ENCODE results near the gene PREP. TPM values are rescaled to one million over a fixed set of nuclear protein-coding genes. Genes with fewer than 3 reads are reported as not detected.

Gene PREP
- total and polyA plus RNA-seq, 2 experiments from 2014 or later = 27.2 to 30.3 TPM

GRCh38 chr6:105263685-105264610 lies 138.9 kb downstream of the PREP start:
- no peaks in the 10 kb centered on the region for H3K79me2 ChIP-seq
- no peak overlapping the region for H3K27ac ChIP-seq
- DNase-seq (ENCODE audit: low spot score) = no peak
- H3K4me1 ChIP-seq (ENCODE audit: insufficient read depth) = no peaks in the 10 kb centered on the region
- H3K36me3 ChIP-seq (replicated peaks; ENCODE audit: insufficient read depth, low read depth) = no peaks in the 10 kb centered on the region
- no peak overlapping the region for H2AFZ ChIP-seq
- H3K4me3 ChIP-seq = no peak overlapping the region
- 87% methylated on average over 6 of the region's 6 CpGs for WGBS (ENCODE audit: low lambda C conversion rate, missing lambda C conversion rate)
- H3K9me2 ChIP-seq (replicated peaks; ENCODE audit: insufficient read depth) = no peaks in the 10 kb centered on the region
- H3K9me3 ChIP-seq (ENCODE audit: low read depth) = no peaks in the 10 kb centered on the region
- H4K20me1 ChIP-seq (ENCODE audit: insufficient read depth, poor library complexity, severe bottlenecking) = no peaks in the 10 kb centered on the region
- no peaks in the 10 kb centered on the region for H3K27me3 ChIP-seq
- TF ChIP-seq CTCF (IDR thresholded peaks at IDR 0.05; ENCODE audit: poor library complexity) = no peak
- TF ChIP-seq EZH2phosphoT487 (IDR thresholded peaks at IDR 0.05; ENCODE audit: low read depth, severe bottlenecking, unreplicated experiment) = no peak
- no peak for TF ChIP-seq EZH2 (IDR thresholded peaks at IDR 0.05; ENCODE audit: borderline replicate concordance)
- no peak overlapping the region for H3K4me2 ChIP-seq

GRCh38 chr6:105259913-105260889 lies 142.7 kb downstream of the PREP start:
- Histone ChIP-seq H4K20me1 (ENCODE audit: insufficient read depth, poor library complexity, severe bottlenecking) (no peaks in the 10 kb centered on the region), H3K27me3 (no peaks in the 10 kb centered on the region), H3K27ac (no peak overlapping the region), H3K4me1 (ENCODE audit: insufficient read depth) (no peaks in the 10 kb centered on the region), H3K9me2 (replicated peaks; ENCODE audit: insufficient read depth) (no peaks in the 10 kb centered on the region), H3K4me3 (no peak overlapping the region), H3K79me2 (no peaks in the 10 kb centered on the region), H3K9me3 (ENCODE audit: low read depth) (no peaks in the 10 kb centered on the region), H2AFZ (no peak overlapping the region), H3K4me2 (no peak overlapping the region), H3K36me3 (replicated peaks; ENCODE audit: insufficient read depth, low read depth) (no peaks in the 10 kb centered on the region)
- TF ChIP-seq CTCF (IDR thresholded peaks at IDR 0.05; ENCODE audit: poor library complexity) (no peak), EZH2phosphoT487 (IDR thresholded peaks at IDR 0.05; ENCODE audit: low read depth, severe bottlenecking, unreplicated experiment) (no peak), EZH2 (IDR thresholded peaks at IDR 0.05; ENCODE audit: borderline replicate concordance) (no peak)
- peak; percentile 24 for DNase-seq (ENCODE audit: low spot score)
- 68% methylated on average over 13 of the region's 13 CpGs for WGBS (ENCODE audit: low lambda C conversion rate, missing lambda C conversion rate)

- Histone ChIP-seq H3K9me3 (ENCODE audit: low read depth) (no peaks in the 10 kb centered on the region), H4K20me1 (ENCODE audit: insufficient read depth, poor library complexity, severe bottlenecking) (no peaks in the 10 kb centered on the region), H3K4me2 (no peak overlapping the region), H3K4me3 (no peak overlapping the region), H2AFZ (no peak overlapping the region), H3K36me3 (replicated peaks; ENCODE audit: insufficient read depth, low read depth) (no peaks in the 10 kb centered on the region), H3K4me1 (ENCODE audit: insufficient read depth) (no peaks in the 10 kb centered on the region), H3K27ac (no peak overlapping the region), H3K9me2 (replicated peaks; ENCODE audit: insufficient read depth) (no peaks in the 10 kb centered on the region), H3K27me3 (no peaks in the 10 kb centered on the region), H3K79me2 (no peaks in the 10 kb centered on the region)
- no peak for DNase-seq (ENCODE audit: low spot score)
- TF ChIP-seq EZH2 (IDR thresholded peaks at IDR 0.05; ENCODE audit: borderline replicate concordance) (no peak), EZH2phosphoT487 (IDR thresholded peaks at IDR 0.05; ENCODE audit: low read depth, severe bottlenecking, unreplicated experiment) (no peak), CTCF (IDR thresholded peaks at IDR 0.05; ENCODE audit: poor library complexity) (no peak)
- WGBS (ENCODE audit: low lambda C conversion rate, missing lambda C conversion rate) = 70% methylated on average over 5 of the region's 5 CpGs
These were observed 144.1 kb downstream of the PREP start for GRCh38 chr6:105258816-105259215.
